Limb (tissue), 2 donors: ENCODE results near the gene FCN1.

Source experiments
- DNase-seq, 2 donors: peaks; one replicate each; pipeline ENCODE4 v3.0.0-alpha.2; 2016; ENCODE audit errors: extremely low spot score in 2 of 2

The FCN1 gene

DNA sequence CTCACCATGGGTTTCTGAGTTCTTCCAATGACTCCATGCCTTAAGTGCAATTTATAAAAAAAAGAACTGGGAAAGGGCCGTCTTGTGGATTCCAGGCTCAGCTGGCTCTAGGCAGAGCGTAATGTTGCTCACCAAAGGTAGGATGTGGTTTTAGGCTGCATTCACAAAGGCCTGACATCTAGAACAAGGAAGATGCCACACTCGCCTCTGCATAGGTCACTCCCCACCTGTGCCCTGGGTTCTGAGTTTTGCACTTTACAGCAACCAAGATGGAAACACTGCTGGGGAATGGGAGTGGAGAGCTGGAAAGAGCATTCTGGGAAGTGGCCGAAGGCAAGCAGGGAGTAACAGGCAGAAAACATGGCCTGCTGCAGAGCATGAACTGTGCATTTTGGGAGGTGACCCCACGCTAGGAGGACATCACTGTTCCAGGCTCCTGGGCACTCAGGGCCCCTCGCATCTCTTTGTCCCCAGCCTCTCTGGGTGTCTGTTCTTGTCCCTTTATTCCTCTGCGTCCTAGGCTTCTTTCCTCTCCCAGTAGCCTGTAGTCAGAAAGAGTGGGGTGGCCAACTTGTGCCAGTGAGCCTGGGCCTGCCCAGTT is 24.8 kb downstream of the FCN1 start:
- peak in 1 of 2 donors; percentile 13 for DNase-seq

DNA sequence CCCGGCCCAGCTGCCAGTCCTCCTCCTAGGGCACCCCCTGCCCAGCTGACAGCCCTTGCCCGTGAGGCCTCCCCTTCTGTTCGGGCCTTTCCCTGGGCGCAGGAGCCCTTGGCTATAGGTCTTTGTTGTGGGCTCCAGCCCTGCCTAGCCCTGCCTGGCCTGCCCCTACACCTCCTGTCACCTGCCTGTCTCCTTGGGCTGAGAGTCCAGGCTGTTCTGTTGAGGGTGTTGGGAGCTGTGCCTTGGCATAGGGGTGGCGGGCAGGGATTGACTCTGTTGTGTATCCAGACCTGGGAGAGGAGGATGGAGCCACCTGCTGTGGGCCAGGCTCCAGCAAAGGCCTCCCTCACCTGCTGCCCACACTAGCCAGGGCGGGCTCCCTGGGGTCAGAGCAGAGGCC is 25.5 kb downstream of the FCN1 start:
- no peak for DNase-seq

DNA sequence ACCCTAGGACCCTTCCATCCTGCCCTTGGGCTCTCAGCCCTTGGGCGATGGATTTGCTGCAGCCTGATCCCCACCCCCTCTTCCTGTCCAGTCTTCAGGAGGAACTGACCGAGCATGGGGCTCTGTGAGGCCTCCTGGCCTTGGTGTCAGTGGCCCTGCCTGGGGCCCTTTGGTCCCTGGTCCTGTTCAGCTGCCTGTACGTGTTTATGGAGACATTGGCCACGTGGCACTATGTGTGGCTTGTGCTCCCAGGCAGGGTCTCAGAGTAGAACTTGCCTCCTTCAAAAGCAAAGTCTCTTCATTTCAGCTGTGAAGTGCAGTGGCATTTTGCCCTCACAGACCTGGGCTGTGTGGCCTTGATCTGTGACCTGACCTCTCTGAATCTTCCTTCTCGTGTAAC is 26.0 kb downstream of the FCN1 start:
- no peak for DNase-seq

DNA sequence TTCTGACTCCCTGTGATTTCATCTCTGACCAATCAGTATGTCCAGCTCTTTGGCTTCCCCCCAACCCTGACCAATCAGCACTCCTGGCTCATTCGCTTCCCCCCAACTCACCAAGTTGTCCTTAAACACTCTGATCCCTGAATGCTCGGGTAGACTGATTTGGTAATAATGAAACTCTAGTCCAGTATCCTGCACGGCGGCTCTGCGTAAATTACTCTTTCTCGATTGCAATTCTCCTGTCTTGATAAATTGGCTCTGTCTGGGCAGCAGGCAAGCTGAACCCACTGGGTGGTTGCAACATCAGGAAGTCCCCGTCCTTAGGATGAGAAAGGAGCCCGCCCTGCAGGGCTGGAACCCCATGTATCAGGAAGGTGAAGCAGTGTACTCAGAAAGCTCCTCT is 26.7 kb downstream of the FCN1 start:
- no peak for DNase-seq

DNA sequence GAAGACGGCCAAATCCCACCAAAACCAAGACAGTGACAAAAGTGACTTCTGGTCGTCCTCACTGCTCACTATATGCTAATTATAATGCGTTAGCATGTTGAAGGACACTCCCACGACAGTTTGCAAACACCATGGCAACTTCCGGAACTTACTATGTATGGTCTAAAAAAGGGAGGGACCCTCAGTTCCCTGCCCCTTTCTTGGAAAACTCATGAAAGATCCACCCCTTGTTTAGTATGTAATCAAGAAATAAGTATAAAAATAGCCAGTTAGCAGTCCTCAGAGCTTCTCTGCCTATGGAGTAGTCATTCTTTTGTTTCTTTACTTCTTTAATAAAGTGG is 27.6 kb downstream of the FCN1 start:
- no peak for DNase-seq

DNA sequence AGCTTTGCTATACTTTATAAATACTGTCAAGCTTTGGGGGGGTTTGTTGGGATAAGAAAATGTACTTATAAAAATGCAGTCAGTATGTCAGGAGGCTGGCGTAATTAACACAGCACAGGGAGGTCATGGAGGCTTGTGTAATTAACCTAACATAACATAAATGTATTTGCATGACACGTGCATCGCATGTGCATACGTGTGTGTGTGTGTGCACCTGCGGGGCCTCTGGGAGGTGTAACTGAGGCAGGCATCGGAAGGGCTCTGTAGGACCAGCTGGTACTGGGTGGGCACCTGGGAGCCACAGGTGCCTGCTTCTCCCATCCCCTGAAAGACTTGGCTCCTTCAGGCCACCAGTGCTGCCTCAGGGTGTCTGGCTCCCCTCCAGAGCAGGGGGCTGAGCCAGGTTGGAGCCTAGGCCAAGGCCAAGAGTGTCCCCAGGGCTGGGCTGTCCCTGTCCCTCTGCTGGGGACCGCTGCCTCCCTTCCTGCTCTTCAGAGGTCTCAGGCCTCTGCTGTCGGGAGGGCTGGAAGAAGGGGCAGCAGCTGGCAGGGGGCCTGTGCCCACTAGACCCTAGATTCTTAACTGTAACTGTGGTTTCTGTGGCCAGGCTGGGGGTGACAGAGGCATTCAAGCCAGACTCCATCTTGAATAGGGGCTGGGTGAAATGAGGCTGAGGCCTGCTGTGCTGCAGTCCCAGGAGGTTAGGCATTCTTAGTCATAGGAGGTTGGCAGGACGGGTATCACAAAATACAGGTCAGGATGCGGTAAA is 28.1 kb downstream of the FCN1 start:
- DNase-seq: no peak

DNA sequence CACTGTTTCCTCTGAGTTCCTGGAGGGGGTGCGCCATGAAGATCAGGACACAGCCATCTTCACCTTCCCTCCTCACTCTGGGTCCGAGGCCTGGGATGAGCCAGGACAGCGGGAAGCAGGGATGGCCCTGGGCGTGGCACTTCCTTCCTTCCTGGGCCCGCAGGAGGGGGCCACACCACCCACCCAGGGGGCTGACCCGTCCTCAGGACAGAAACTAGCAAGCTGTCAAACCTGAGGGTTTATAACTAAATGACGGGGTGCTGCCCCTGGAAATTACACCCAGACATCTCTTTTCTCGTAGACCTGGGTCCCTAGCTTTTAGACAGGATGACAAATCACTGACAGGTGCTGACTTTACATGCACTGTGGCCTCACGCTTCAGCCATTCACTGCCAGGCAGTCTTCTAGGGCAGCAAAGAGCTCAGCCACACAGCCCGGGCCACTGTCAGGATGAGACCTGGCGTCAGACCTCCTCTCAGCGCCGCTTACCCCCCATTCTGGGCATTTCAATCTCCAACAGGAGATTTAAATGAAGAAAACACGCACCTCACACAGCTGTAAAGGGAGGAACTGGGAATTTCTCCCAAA is 29.0 kb downstream of the FCN1 start:
- DNase-seq: no peak

DNA sequence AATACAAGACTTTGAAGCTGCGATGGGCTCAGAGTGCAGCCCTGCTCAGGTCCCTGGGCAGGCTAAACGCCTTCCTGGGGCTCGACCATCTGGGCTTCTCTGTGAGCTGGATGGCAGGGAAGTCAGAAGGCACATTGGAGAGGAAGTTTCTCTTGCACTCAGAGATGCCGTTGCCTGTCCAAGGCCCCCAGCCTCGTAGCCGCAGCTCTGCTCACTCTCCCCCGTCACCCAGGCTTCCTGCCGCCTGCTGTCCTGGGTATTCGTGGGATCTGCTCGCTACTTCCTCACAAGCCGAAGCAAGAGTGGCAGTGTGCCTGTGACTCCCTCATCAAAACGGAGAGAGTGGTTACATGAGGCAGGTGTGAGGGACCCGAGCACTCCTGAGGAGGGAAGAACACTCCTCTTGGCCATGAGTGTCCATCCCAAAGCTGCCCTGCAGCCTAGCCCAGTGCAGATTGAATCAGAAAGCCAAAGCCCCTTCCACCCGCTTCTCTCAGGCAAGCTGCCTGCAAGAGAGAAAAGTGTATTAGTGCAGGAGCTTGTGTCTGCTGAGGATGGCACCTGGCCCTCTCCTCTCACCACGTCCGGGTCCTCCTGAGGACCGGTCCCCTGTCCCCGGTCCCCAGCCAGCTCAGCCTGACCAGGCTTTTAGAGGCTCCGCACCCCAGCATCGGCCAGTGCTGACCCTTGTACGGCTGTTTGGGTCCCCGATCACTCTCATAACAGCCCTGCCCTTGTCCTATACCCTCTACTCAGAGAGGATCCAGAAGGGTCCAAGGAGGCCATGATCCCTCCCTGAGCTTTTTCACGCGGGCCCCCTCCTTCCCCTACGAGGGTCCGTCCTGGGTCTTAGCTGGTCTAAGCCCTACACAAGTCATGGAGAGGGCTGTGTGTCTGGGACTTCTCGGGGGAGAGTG is 29.8 kb downstream of the FCN1 start:
- DNase-seq: no peak

DNA sequence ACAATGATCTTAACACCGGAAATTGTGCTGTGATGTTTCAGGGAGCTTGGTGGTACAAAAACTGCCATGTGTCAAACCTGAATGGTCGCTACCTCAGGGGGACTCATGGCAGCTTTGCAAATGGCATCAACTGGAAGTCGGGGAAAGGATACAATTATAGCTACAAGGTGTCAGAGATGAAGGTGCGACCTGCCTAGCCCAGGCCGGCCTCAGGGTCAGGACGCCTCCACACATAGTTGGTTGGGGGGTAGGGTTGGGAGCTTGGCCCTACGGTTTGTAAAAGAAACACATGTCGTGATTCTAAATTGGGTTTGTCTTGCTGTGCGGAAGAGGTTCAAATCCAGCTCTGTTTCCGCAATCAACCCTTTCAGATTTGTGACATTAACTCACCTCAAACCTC is 30.5 kb downstream of the FCN1 start:
- no peak for DNase-seq

DNA sequence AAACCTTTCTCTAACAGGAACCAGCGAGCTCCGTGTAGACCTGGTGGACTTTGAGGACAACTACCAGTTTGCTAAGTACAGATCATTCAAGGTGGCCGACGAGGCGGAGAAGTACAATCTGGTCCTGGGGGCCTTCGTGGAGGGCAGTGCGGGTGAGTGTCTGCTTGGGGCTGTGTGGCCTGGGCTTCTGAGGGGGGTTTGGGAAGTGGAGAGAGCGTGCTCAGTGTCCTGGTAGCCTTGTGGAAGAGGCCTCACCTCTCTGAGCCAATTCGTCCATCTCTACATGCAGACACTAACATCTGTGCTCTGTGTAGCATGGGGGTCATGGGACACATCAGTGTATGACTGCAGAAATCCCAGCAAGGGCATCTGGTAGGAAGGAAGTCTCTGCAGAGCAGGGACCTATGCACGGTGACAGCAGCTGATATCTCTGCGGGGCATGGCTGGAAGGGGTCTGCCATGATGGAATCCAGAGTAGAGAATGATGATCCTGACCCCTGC is 31.2 kb downstream of the FCN1 start:
- no peak for DNase-seq

DNA sequence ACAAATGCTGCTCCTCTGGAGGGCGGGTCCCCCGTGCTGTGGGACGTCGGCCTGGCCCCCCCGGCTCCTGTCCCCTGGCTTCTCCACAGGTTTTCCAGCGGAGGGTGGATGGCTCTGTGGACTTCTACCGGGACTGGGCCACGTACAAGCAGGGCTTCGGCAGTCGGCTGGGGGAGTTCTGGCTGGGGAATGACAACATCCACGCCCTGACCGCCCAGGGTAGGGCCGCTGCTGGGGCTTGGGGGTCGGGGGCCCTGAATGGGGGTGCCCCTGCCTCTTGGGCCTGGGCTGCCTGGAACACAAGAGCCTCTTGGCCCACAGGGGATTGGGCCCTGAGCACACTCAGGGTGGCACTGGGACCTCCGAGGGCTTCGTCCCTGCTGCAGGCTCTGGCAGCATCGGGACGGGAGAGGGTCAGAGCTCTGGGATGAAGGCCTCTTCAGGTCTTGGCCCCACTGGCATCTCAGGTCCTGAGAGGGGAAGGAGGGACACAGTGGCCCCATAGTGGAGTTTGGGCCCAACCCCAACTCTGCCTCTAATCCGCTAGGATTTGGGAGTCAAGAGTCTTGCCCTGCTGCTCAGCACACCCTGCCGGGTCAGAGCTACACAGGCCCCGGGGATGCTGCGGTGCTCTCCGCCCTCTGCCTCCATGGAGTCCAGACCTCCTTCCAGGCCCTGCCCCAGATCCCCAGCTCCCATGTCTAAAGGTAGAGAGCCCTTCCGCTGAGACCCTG is 31.9 kb downstream of the FCN1 start:
- DNase-seq: no peak

DNA sequence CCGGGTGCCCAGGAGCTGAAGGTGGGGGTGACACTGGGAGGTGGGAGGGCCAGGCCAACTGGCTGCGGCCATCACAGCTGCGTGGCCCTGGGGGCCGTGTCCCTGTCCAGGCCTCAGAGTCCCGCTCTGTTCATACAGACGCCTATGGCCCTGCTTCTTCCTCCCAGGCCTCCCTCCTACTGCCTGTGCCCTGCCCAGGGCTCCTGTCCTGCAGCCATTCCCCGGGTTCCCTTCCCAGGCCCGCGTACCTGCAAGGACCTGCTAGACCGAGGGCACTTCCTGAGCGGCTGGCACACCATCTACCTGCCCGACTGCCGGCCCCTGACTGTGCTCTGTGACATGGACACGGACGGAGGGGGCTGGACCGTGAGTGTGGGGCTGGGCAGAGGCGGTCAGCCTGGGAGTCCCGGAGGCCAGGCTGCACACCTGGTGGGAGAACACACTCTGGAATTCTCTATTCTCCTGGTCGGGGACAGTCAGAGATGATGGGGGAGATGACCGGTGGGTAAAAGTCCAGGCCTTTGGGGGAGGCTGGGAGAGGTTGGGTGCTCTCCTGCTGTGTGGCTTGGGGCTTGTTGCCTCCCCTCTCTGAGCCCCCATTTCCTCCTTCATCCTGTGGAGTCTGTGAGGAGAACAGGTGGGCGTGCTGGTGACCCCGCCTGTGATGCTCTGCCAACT is 32.6 kb downstream of the FCN1 start:
- no peak for DNase-seq

DNA sequence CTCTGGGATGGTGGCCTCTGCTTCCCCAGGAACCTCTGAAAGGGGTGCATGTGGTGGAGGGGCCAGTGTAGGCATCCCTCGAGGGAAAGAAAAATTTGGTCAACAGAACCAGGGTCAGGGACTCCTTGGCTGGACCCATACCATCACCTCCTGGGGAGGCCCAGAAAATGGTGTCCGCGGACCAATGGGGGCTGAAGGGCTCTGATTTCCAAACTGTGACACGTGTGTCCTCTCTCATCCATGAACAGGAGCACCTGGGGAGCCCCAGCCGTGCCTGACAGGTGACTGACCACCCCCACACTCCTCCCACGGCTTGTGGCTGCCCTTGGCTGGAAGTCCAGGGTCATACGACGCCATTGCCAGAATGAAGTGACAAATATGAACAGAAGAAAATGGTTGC is 33.2 kb downstream of the FCN1 start:
- no peak for DNase-seq

DNA sequence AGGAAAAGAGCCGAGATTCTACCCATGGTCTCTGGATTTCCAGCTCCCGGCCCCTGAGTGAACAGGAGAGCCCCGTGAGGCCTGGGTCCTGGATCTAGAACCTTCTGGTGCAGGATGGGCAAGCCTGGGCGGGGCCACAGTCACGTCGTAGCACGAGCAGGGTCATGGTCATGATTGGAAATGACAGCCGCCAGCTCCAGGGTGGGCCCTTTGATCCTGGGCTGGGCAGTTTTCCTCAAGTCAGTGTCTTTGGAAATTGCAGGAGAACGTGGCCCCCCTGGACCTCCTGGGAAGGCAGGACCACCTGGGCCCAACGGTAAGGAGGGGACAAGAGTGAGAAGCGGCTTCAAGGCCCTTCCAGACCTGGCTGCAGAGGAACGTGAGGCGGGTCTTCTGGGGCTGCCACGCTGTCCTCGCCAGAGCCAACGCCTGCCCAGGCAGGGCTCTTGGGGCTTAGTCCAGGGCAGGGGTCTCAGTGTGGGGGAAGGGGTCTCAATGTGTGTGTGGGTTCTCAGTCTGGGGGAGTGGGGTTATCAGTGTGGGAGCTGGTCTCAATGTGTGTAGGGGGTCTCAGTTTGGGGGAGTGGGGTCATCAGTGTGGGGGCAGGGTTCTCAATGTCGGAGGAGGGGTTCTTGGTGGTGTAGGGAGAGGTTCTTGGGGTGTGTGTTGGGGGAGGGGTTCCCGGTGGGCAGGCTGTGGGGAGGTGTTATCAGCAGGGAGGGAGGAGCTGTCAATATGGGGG is 34.5 kb downstream of the FCN1 start:
- no peak for DNase-seq

DNA sequence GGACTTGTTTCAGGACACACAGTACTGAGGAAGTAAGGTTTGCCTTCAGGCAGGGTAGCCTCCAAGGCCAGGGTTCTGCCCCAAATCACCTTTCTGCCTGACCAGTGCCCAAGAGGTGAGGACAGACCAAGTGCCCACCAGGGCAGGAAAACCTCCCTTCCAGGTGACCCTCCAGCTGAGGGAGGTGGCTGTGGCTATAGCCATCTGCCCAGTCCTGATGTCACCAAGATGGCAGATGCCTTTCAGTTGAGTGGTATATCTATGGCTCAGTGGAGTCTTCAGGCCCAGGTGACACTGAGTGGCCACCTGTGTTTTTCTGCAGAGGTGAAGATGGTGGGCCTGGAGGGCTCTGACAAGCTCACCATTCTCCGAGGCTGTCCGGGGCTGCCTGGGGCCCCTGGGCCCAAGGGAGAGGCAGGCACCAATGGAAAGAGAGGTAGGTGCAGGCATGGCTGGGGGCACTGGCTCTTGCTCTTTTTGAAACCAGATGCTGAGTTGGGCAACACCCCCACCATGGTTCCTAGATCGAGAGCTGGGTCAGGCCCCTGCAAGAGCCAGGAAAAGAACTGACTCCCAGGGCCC is 35.4 kb downstream of the FCN1 start:
- DNase-seq: no peak

DNA sequence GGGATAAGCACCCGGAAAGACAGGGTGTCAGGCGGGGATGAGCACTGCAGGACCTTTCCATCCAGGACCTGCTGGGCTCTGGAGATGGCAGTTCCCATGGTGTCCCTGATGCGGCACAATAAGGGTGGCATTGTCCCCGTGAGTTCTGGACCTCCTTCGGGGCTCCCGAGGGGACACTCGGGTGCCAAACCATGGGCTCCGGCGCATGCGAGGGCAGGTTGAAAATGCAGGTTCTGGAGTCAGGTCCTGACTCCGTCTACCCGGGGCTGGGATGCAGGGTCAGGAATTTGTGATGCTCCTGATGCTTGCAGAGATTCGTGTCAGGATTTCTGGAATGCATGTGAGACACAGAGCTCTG is 36.4 kb downstream of the FCN1 start:
- no peak for DNase-seq

DNA sequence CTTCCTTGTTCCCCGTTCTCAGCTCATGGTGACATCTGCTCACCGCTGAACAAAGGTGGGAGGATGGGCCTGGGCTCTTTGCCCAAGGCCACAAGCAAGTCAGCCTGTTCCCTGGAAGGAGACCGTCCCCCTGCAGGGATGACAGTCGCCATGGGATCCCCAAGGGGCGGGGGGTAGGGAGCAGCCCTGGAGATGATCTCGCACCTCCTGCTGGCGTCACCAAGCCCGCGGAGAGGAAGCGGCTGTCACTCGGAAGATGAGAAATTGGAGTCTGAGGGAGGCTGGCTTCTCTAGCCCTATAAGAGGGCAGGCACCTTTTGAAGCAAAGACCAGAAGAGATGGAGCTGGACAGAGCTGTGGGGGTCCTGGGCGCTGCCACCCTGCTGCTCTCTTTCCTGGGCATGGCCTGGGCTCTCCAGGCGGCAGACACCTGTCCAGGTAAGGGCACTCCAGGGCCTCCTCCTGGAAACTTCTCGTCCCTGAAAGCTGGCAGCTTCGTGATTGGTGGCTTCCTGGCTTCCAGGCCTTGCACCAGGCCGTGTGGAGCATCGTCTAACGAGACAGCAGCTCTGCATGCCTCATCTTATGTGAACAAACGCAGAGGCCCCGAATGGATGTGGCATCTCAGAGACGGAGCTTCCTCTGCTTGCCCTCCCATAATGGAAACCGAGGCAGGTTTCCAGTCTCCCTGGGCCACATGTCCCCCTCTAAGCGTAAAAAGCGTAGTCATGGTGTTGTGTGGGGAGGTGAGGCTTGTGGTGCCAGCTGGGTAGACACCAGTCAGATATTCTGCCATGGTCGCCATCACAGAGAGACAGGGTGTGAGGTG is 37.0 kb downstream of the FCN1 start, which contains the start of gene FCN2:
Gene FCN2, plus strand, starts transcription at position 327 of the 829 bp plus-strand sequence. Its CDS starts 12 bp downstream, at position 339.
- no peak for DNase-seq

DNA sequence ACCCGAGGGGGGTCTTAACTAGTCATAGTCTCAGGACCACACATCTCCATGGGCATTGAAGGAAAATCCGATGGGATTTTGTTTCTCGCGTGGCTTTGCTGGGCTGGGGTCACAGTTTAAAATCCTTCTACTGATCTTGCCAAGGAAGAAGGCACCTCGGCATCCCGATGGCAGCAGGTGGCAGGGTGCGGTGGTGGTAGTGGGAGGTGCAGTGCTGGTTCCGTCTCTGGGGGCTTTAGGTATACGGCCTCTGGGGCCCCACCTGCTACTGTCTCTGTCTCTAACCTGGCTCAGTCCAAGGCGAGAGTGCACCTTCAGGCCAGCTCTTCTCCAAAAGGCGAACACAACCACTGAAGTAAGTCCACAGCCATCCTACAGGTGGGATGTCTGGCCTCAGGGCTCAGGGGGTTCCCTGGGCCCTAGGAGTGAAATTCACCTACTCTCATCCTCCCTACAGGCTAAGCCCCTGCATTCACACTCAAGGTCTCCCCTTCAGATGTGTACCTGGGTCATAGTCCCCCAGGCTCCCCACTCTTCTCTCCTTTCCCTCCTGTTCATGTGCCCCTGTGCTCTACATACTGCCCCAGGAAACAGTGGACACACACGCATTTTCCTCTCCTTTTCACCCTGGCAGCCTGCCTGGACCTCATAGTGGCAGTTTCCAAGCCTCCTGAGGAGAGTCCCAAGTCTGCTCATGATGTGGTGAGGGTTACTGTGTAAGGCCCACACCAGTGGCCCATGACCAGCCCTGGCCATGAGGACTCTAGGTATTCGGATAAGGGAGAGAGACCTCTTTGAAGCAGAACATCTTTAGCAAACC is 37.8 kb downstream of the FCN1 start:
- DNase-seq: no peak
